Panc1 (cell line): ENCODE results near the gene SLC25A52.

Experiments
- POLR2AphosphoS5 ChIP-seq: IDR thresholded peaks from 2 replicates; pipeline ENCODE4 v1.6.1; 2012; ENCODE audit warnings: mild to moderate bottlenecking, low read depth, low read length, moderate library complexity
- TF ChIP-seq, protein P1 (sequence below): fragments of 450-650 bp; IDR thresholded peaks from 2 replicates; pipeline ENCODE4 v1.5.1; 2017; ENCODE audit warnings: mild to moderate bottlenecking
- TF ChIP-seq, protein P2 (sequence below), 2 experiments: IDR thresholded peaks; 2 replicates each; pipeline ENCODE4 v1.6.1; 2011 to 2012; ENCODE audit warnings: low read depth in 2 of 2, control low read depth in 1 of 2, low read length in 1 of 2, mild to moderate bottlenecking in 1 of 2, moderate library complexity in 1 of 2; ENCODE audit not compliant: insufficient read depth in 1 of 2

DNA sequence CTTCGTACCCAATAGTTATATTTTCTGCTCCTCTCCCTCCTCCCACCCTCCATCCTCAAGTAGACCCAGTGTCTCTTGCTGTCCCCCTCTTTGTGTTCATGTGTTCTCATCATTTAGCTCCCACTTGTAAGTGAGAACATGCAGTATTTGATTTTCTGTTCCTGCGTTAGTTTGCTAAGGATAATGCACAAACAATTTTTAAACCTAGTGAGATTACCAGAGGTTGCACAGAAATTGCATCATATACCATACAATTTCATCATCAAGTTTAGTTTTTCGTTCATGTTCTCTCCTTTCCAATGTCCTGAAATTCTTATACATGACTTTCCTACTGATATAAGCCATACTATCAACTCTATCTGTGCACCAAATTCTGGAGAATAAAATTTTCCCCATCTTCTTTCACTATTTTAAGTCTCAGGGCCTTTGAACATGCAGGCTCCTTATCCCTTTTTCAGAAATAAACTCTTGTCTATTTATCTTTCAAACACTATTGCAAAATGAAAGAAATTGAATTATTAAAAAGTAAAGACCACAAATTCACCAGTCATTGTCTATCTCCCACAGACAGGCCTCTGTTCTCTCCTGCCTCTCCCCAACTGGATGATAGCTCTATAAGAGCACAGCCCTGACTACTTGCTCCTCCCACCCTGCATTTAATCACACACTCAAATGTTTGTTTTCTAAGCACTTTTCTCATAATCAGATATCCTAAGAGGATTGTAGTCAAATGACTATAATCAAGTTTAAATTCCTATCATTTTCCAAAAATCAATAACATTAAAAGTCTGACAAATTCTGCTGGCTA is 49.1 kb downstream of the SLC25A52 start:
- TF ChIP-seq, protein P1, sequence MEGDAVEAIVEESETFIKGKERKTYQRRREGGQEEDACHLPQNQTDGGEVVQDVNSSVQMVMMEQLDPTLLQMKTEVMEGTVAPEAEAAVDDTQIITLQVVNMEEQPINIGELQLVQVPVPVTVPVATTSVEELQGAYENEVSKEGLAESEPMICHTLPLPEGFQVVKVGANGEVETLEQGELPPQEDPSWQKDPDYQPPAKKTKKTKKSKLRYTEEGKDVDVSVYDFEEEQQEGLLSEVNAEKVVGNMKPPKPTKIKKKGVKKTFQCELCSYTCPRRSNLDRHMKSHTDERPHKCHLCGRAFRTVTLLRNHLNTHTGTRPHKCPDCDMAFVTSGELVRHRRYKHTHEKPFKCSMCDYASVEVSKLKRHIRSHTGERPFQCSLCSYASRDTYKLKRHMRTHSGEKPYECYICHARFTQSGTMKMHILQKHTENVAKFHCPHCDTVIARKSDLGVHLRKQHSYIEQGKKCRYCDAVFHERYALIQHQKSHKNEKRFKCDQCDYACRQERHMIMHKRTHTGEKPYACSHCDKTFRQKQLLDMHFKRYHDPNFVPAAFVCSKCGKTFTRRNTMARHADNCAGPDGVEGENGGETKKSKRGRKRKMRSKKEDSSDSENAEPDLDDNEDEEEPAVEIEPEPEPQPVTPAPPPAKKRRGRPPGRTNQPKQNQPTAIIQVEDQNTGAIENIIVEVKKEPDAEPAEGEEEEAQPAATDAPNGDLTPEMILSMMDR: no peak; the same call in 1 of the 2 replicates
- TF ChIP-seq, protein P2, sequence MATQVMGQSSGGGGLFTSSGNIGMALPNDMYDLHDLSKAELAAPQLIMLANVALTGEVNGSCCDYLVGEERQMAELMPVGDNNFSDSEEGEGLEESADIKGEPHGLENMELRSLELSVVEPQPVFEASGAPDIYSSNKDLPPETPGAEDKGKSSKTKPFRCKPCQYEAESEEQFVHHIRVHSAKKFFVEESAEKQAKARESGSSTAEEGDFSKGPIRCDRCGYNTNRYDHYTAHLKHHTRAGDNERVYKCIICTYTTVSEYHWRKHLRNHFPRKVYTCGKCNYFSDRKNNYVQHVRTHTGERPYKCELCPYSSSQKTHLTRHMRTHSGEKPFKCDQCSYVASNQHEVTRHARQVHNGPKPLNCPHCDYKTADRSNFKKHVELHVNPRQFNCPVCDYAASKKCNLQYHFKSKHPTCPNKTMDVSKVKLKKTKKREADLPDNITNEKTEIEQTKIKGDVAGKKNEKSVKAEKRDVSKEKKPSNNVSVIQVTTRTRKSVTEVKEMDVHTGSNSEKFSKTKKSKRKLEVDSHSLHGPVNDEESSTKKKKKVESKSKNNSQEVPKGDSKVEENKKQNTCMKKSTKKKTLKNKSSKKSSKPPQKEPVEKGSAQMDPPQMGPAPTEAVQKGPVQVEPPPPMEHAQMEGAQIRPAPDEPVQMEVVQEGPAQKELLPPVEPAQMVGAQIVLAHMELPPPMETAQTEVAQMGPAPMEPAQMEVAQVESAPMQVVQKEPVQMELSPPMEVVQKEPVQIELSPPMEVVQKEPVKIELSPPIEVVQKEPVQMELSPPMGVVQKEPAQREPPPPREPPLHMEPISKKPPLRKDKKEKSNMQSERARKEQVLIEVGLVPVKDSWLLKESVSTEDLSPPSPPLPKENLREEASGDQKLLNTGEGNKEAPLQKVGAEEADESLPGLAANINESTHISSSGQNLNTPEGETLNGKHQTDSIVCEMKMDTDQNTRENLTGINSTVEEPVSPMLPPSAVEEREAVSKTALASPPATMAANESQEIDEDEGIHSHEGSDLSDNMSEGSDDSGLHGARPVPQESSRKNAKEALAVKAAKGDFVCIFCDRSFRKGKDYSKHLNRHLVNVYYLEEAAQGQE (IDR thresholded peaks at IDR 0.05; ENCODE audit: insufficient read depth in 1 of 2, low read depth in 2 of 2, low read length in 1 of 2): no peak
- TF ChIP-seq POLR2AphosphoS5: no peak
